HG03139 (cell line): ENCODE data around the gene NPAS3.

Experiments used
- ATAC-seq: cut with Tn5 transposase; IDR thresholded peaks from one replicate; pipeline ENCODE4 v1.9.1; 2021; ENCODE audit not compliant: unreplicated experiment

Gene NPAS3

GRCh38 chr14:33010495-33010894 lies 71.8 kb downstream of the NPAS3 start:
- ATAC-seq = no peak

GRCh38 chr14:33014710-33015109 lies 76.0 kb downstream of the NPAS3 start:
- ATAC-seq = no peak

- ATAC-seq = no peak
These were observed 77.9 kb downstream of the NPAS3 start for GRCh38 chr14:33016613-33017012.

- no peak for ATAC-seq
These were observed 78.3 kb downstream of the NPAS3 start for GRCh38 chr14:33017016-33017415.

GRCh38 chr14:33019346-33019745 lies 80.7 kb downstream of the NPAS3 start:
- ATAC-seq = no peak

GRCh38 chr14:33026850-33027430 lies 88.3 kb downstream of the NPAS3 start:
- ATAC-seq = no peak

GRCh38 chr14:33029511-33029910 lies 90.8 kb downstream of the NPAS3 start:
- no peak for ATAC-seq

GRCh38 chr14:33030386-33030785 lies 91.7 kb downstream of the NPAS3 start:
- no peak for ATAC-seq

- ATAC-seq = no peak
These were observed 96.9 kb downstream of the NPAS3 start for GRCh38 chr14:33035416-33036194.

GRCh38 chr14:33039311-33039710 lies 100.6 kb downstream of the NPAS3 start:
- ATAC-seq = no peak

GRCh38 chr14:33040372-33041140 lies 101.9 kb downstream of the NPAS3 start:
- ATAC-seq = no peak

GRCh38 chr14:33042591-33042990 lies 103.9 kb downstream of the NPAS3 start:
- no peak for ATAC-seq

- ATAC-seq = no peak
These were observed 107.1 kb downstream of the NPAS3 start for GRCh38 chr14:33045760-33046159.

- no peak for ATAC-seq
These were observed 114.3 kb downstream of the NPAS3 start for GRCh38 chr14:33052943-33053342.

GRCh38 chr14:33056213-33056612 lies 117.5 kb downstream of the NPAS3 start:
- no peak for ATAC-seq

GRCh38 chr14:33057585-33057984 lies 118.9 kb downstream of the NPAS3 start:
- ATAC-seq = no peak

GRCh38 chr14:33061667-33062325 lies 123.1 kb downstream of the NPAS3 start:
- ATAC-seq = no peak

- ATAC-seq = no peak
These were observed 123.8 kb downstream of the NPAS3 start for GRCh38 chr14:33062476-33062875.

- no peak for ATAC-seq
These were observed 124.2 kb downstream of the NPAS3 start for GRCh38 chr14:33062881-33063280.

- ATAC-seq = no peak
These were observed 124.8 kb downstream of the NPAS3 start for GRCh38 chr14:33063521-33063920.

- ATAC-seq = no peak
These were observed 127.0 kb downstream of the NPAS3 start for GRCh38 chr14:33065634-33066033.
